A549 treated with RU486 at 1 μM for 4 hours (cell line): ENCODE measurements around the gene NIF3L1. TPM values are rescaled to one million over a fixed set of nuclear protein-coding genes. Genes with fewer than 3 reads are reported as not detected.

Source experiments
- total RNA-seq: library from RNA; stranded (reverse); fragments of 200-300 nt; extraction: Qiagen RNA extraction; gene quantifications from 5 replicates; pipeline ENCODE4 v1.2.3, GENCODE V29; 2022; ENCODE audit warnings: low read depth

Gene NIF3L1
- 37.9 to 44.1 TPM (median 41.3 TPM) in 5 replicates for total RNA-seq

DNA sequence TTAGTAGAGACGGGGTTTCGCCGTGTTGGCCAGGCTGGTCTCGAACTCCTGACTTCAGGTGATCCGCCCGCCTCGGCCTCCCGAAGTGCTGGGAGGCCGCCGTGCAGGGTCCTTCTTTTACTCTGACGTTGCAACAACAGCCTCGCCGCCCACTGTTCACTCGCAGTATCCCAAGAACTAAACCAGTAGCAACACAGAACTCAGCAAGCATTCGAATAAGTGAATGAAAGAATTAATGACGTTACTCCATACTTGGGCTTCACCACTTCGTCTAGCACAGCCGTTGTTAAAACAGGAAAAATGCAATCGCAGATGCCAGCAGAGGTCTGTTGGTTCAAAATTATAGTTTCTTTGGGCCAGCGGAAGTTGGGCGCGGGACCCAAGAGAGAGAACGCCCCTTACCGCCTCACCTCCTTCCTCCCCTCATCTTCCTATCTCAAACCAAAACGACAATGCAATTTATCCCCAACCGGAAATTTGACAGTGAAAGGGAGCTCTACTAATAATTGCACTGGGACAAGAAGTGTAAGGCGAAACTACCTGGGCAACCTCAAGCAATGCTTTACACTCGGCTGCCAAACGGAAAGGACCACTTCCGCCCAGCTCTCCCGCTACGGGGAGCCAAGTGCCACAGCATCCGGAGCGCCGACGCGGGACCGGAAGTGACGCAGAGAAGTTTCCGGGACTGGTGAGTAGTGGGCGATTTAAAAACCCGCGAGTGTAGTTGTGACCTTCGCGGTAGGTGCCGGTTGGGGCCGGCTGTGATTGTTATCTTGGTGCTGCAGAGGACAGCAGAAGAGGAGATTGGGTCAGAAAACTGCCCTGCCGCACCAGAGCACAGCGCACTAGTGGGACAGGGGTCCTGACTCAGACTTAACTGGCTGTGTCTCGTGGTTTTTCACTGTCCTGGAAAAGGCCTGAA, at the start of gene NIF3L1, which contains the start of gene PPIL3:
Gene NIF3L1, plus strand, starts transcription at position 668 of the 922 bp plus-strand sequence. CDS start 2,573 bp downstream, outside the sequence.
Gene PPIL3, minus strand, starts transcription at position 374 of the 922 bp plus-strand sequence. CDS start 1,462 bp downstream, outside the sequence.

GRCh38 chr2:200864176-200865034, 24.8 kb upstream of the NIF3L1 start, which contains the start of gene CLK1:
Gene CLK1, minus strand, starts transcription at chr2:200864658. Its CDS starts 2,796 bp downstream, at chr2:200861862.

Other genes starting within 250 kb of the NIF3L1 start
- gene BZW1, start 77.5 kb upstream of the NIF3L1 start, total RNA-seq: 407 to 658 TPM (median 417 TPM) in 5 replicates
- 25.4 to 48.1 TPM (median 39.1 TPM) in 5 replicates for gene CLK1, start 24.7 kb upstream of the NIF3L1 start, total RNA-seq
- gene PPIL3, start 294 bp upstream of the NIF3L1 start, total RNA-seq: 19.2 to 25.8 TPM (median 24.4 TPM) in 5 replicates
- gene ORC2, start 74.3 kb downstream of the NIF3L1 start, total RNA-seq: 12.5 to 18.1 TPM (median 14.1 TPM) in 5 replicates
- gene HYCC2, start 182.3 kb downstream of the NIF3L1 start, total RNA-seq: 1.5 to 4.8 TPM (median 4.3 TPM) in 5 replicates
- gene NDUFB3, start 182.6 kb downstream of the NIF3L1 start, total RNA-seq: 125 to 180 TPM (median 128 TPM) in 5 replicates
- gene CFLAR, start 226.8 kb downstream of the NIF3L1 start, total RNA-seq: 70.8 to 82.4 TPM (median 78.8 TPM) in 5 replicates